ENCODE results near the gene KIF26A. TPM values are rescaled to one million over a fixed set of nuclear protein-coding genes. Genes with fewer than 3 reads are reported as not detected.

Gene KIF26A
- total and polyA plus RNA-seq, 2 experiments from 2014 or later: 5.6 to 103 TPM

DNA sequence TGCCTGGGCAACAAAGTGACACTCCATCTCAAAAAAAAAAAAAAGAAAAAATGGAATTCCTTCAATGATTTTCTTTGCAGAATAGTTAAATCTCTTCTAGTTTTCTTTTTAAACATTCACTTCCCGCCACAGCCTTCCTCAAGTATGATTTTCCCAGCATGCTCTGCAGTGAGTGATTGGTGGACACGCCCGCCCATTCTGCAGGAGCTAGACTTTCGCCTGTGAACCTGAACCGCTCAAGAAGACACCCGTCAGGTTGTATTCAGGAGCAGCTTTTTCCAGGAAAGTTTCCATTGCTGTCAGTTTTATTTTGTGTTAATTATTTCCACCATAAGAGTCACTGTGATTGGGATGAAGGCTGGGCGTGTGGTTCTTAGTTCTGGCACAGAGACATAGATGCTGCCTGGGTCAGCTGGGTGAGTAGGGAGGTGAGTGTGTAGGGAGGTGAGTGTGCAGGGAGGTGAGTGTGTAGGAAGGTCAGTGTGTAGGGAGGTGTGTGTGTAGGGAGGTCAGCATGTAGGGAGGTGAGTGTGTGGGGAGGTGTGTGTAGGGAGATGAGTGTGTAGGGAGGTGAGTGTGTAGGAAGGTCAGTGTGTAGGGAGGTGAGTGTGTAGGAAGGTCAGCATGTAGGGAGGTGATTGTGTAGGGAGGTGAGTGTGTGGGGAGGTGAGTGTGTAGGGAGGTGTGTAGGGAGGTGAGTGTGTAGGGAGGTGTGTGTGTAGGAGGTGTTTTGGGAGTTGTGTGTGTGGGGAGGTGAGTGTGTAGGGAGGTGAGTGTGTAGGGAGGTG, 76.2 kb downstream of the KIF26A start:
- H3K36me3 ChIP-seq (ENCODE audit: insufficient read depth): no peaks in the 10 kb centered on the region
- H2AFZ ChIP-seq: no peak overlapping the region
- no peaks in the 10 kb centered on the region for H3K27me3 ChIP-seq (ENCODE audit: insufficient read depth)
- H3F3A ChIP-seq (replicated peaks; ENCODE audit: low read depth): no peaks in the 10 kb centered on the region
- no peaks in the 10 kb centered on the region for H4K20me1 ChIP-seq (replicated peaks; ENCODE audit: insufficient read depth)
- no peak overlapping the region for H3K4me3 Mint-ChIP-seq
- H3K4me1 ChIP-seq (ENCODE audit: insufficient read depth): no peaks in the 10 kb centered on the region
- ATAC-seq (no peak), DNase-seq (ENCODE audit: low spot score) (no peak)
- H3K27ac Mint-ChIP-seq: no peak overlapping the region
- H3K27me3 Mint-ChIP-seq (ENCODE audit: insufficient read depth, low read depth, poor library complexity): peaks cover 3% of the 10 kb centered on the region
- H3K27ac ChIP-seq (ENCODE audit: low read depth): no peak overlapping the region
- H3K4me2 ChIP-seq: no peak overlapping the region
- no peaks in the 10 kb centered on the region for H3K79me2 ChIP-seq (replicated peaks; ENCODE audit: insufficient read depth)
- peaks cover 2% of the 10 kb centered on the region; the same call in 1 of the 3 replicates for H3K9me3 Mint-ChIP-seq
- H3K4me1 Mint-ChIP-seq: peaks cover 8% of the 10 kb centered on the region
- no peak overlapping the region for H3K4me3 ChIP-seq
- H3K36me3 Mint-ChIP-seq (ENCODE audit: low read depth): no peaks in the 10 kb centered on the region
- TF ChIP-seq STAT1 (IDR thresholded peaks at IDR 0.05; ENCODE audit: unreplicated experiment): no peak
- TF ChIP-seq EZH2phosphoT487 (IDR thresholded peaks at IDR 0.05; ENCODE audit: unreplicated experiment): no peak
- TF ChIP-seq POLR2AphosphoS5 (IDR thresholded peaks at IDR 0.05; ENCODE audit: low read depth): no peak
- no peak for TF ChIP-seq ETS1 (IDR thresholded peaks at IDR 0.05)
- TF ChIP-seq CTCF (conservative IDR thresholded peaks at IDR 0.05; ENCODE audit: low read depth in 2 of 2): no peak
- TF ChIP-seq JUNB (IDR thresholded peaks at IDR 0.05; ENCODE audit: unreplicated experiment): no peak
- TF ChIP-seq CREB1 (CRISPR knock-in tag; IDR thresholded peaks at IDR 0.05; ENCODE audit: low read depth): no peak
- no peak for TF ChIP-seq NANOG (IDR thresholded peaks at IDR 0.05; ENCODE audit: borderline replicate concordance)
- TF ChIP-seq, protein P1, sequence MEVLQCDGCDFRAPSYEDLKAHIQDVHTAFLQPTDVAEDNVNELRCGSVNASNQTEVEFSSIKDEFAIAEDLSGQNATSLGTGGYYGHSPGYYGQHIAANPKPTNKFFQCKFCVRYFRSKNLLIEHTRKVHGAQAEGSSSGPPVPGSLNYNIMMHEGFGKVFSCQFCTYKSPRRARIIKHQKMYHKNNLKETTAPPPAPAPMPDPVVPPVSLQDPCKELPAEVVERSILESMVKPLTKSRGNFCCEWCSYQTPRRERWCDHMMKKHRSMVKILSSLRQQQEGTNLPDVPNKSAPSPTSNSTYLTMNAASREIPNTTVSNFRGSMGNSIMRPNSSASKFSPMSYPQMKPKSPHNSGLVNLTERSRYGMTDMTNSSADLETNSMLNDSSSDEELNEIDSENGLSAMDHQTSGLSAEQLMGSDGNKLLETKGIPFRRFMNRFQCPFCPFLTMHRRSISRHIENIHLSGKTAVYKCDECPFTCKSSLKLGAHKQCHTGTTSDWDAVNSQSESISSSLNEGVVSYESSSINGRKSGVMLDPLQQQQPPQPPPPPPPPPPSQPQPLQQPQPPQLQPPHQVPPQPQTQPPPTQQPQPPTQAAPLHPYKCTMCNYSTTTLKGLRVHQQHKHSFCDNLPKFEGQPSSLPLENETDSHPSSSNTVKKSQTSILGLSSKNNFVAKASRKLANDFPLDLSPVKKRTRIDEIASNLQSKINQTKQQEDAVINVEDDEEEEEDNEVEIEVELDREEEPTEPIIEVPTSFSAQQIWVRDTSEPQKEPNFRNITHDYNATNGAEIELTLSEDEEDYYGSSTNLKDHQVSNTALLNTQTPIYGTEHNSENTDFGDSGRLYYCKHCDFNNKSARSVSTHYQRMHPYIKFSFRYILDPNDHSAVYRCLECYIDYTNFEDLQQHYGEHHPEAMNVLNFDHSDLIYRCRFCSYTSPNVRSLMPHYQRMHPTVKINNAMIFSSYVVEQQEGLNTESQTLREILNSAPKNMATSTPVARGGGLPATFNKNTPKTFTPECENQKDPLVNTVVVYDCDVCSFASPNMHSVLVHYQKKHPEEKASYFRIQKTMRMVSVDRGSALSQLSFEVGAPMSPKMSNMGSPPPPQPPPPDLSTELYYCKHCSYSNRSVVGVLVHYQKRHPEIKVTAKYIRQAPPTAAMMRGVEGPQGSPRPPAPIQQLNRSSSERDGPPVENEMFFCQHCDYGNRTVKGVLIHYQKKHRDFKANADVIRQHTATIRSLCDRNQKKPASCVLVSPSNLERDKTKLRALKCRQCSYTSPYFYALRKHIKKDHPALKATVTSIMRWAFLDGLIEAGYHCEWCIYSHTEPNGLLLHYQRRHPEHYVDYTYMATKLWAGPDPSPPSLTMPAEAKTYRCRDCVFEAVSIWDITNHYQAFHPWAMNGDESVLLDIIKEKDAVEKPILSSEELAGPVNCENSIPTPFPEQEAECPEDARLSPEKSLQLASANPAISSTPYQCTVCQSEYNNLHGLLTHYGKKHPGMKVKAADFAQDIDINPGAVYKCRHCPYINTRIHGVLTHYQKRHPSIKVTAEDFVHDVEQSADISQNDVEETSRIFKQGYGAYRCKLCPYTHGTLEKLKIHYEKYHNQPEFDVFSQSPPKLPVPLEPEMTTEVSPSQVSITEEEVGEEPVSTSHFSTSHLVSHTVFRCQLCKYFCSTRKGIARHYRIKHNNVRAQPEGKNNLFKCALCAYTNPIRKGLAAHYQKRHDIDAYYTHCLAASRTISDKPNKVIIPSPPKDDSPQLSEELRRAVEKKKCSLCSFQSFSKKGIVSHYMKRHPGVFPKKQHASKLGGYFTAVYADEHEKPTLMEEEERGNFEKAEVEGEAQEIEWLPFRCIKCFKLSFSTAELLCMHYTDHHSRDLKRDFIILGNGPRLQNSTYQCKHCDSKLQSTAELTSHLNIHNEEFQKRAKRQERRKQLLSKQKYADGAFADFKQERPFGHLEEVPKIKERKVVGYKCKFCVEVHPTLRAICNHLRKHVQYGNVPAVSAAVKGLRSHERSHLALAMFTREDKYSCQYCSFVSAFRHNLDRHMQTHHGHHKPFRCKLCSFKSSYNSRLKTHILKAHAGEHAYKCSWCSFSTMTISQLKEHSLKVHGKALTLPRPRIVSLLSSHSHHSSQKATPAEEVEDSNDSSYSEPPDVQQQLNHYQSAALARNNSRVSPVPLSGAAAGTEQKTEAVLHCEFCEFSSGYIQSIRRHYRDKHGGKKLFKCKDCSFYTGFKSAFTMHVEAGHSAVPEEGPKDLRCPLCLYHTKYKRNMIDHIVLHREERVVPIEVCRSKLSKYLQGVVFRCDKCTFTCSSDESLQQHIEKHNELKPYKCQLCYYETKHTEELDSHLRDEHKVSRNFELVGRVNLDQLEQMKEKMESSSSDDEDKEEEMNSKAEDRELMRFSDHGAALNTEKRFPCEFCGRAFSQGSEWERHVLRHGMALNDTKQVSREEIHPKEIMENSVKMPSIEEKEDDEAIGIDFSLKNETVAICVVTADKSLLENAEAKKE (CRISPR knock-in tag; IDR thresholded peaks at IDR 0.05): no peak
- no peak for TF ChIP-seq REST (IDR thresholded peaks at IDR 0.05; ENCODE audit: unreplicated experiment)
- TF ChIP-seq ZNF331 (CRISPR knock-in tag; IDR thresholded peaks at IDR 0.05; ENCODE audit: low read depth): no peak
- no peak for TF ChIP-seq EZH2 (IDR thresholded peaks at IDR 0.05; ENCODE audit: low read depth, unreplicated experiment)
- TF ChIP-seq ZNF114 (CRISPR knock-in tag; IDR thresholded peaks at IDR 0.05): no peak
- H3K9me2 ChIP-seq (ENCODE audit: insufficient read depth): no peaks in the 10 kb centered on the region
